ENCODE measurements around the gene ASCL5.

ASCL5 gene

DNA sequence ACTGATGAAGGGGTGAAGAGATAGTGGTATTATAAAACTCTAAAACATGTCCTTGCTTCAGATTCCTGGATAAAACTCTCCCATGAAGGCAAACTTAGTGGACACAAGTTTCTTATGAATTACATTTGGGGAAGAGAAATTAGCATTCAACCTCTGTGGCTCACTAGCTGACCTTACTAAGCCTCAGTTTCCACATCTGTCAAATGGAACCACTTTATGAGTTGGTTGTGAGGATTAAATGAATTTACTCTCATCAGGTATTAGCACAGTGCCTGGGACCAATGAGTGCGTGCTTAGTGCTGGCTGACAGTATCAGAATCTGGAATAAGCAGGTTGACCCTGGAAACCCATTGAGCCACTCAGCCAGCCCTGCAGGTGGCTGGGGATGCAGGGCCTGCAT lies 17.3 kb downstream of the ASCL5 start:
- DNase-seq = no peak

DNA sequence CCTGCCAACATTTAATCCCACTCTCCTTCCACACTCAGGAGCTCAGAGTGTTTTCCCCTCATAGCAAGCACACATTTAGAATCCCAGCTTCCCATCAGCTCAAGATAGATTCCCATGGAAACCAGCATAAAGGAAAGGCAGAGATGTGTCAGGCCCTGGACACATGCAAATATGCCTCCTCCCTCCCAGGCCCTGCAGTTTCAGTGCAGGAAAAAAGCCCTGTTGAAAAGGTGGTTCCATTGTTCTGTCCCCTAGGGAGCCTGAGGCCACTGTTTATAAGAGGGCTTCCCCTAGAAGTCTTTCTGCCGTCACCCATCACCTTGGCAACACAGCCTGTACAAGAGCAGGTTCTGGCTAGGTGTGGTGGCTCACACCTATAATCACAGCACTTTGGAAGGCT lies 18.4 kb downstream of the ASCL5 start:
- peak; percentile 76 for DNase-seq

DNA sequence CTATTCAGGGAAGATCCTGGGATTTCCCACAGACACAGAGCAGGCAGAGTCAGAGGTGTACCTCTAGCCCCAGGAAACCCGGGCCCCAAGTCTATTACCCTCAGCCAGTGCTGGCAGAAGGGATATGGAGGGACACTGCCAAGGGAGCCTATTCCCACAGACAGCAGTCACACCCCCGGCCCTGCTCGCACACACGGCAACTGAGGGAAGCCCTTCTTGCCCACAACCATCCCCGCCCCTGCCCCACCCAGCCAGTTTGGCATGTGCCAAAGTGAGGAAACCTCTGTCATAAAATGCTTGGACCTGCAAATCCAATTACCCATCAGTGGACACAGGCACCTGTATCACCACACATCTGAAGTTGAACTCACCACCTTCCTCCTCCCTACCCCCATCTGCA lies 21.3 kb downstream of the ASCL5 start:
- DNase-seq = no peak

DNA sequence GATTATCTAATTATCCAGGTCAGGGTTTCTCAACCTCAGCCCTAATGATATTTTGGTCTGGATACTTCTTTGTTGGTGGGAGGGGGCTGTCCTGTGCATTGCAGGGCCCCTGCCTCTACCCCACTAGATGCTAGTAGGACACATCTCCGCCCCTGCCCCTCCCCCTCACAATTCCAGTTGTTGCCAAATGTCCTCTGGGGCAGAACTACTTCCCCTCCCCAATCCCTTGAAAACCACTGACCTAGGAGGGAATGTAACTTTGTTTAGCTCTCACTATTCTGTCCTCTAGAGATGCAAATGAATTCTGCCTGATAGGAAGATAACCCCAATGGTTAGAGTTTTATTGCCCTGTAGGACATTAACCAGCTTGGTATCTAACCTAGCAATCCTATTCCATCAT lies 22.8 kb downstream of the ASCL5 start:
- DNase-seq = no peak

DNA sequence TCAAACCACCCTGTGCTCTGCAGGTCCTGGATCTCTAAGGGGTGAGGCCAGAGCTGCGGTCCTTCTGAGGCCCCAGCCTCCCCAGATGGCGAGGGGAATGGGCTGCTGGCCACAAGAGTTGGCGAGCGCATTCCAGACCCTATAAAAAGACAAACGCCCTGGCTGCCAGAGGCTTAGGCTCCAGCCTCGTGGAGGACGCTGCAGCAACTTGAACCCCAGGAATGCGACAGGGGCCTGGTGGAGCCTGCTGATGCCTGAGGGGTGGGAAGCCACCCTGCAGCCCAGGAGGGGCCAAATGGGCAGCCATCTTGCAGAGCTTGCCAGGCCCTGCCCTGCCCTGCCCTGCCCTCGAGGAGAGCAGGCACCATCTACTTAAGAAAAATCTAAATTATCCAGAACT lies 23.3 kb downstream of the ASCL5 start:
- DNase-seq = no peak

DNA sequence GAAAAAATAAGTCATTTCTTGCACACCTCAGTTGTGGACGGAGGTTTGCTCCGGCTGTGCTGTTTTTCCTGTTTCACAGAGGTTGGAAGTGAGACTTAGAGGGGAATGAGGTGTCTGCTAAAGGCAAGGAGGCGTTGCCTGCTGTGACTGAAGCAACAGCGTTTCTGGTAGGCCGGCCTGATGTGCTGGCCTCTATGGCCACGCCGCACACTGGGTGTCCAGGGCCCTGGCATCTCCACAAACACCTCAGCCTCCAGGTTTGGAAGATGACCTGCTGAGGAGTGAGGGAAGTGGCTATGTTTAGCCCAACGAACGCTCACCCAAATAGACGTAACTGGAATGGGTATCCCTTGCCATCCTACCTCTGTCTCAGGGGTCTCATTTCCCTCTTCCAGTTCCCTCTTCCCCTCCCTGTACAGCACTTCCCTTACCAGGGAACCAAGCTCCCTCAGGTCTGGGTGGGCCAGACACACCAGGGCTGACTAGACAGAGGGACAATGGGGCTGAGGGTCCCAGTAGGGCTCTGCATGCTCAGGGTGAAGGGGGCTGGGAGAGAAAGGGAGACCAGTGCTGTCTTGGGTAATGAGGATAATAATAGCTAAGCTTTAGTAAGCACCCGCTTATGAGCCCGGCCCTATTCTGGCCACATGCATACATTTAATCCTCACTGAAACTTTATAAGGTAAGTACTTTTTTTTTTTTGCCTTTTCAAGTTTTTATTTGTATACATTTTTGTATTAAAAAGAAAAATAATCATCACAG lies 26.6 kb downstream of the ASCL5 start:
- no peak for DNase-seq

DNA sequence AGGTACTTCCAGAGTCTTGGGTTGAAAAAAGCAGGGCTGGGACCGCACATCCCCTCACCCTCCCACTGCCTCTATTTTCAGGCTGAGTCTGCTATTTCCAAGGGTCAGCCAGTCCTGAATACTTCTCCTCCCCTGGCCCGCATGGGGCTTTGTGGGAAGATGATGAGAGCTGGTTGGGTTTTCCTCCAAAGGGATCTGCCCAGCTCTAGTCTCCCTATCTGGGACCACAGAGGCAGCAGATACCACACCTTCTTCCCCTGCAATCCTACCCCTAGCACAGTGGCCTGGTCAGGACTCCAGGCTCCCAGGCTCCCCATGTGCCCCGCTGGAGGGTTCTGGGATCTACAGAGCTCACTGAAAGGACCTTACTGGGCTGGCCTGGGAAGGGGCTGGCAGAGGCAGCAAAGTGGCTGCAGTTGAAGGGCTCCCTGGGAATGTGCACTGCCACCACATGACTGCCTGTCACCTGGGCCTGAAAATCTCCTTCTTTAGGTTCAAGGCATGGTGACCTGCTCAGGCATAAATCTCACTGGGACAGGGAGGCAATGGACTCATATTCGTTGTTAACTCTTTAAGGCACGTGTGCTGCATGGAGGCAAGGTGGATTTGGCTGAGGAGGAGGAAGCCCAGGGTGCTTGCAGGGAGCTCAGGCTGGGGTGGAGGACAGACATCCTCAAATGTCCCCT lies 27.8 kb downstream of the ASCL5 start:
- DNase-seq = no peak

DNA sequence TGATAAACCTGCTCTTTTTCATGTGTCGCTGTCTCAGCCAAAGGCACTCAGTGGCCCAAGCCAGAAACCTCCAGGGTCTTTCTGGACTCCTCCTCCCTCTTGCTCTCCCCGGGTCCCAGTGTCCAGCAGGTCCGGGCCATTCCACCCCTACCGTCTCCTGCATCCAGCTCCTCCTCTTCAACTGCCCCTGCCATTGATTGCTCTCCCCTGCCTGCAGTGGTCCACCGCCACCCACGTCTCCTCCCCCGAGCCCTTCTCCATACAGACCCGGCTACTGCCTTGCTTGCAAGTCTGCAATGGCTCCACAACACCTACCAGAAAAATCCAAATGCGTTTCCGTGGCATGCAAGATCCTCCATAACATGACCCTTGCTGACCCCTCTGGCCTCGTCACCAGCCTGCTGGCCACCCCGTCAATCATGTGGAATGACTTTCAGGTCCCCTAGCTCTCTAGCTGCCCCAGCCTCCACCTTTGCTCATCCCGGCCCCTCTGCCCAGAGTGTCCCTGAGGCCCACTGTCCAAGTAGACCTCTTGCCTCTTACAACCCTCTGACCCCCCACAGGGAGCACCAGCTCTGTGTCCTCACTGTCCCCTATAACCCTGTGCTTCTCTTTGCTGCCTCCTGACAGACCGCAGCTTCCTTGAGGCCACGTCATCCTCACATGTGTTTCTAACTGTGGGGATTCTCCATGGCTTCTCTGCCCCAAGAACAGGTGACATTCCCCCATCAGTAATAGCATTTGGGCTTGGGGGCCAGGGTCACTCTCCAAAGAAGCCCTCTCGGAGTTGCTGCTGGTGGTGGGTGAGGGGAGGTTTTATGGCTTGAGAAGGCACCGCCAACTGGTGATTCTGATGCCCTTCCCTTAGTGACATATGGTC lies 29.8 kb downstream of the ASCL5 start:
- DNase-seq = no peak

DNA sequence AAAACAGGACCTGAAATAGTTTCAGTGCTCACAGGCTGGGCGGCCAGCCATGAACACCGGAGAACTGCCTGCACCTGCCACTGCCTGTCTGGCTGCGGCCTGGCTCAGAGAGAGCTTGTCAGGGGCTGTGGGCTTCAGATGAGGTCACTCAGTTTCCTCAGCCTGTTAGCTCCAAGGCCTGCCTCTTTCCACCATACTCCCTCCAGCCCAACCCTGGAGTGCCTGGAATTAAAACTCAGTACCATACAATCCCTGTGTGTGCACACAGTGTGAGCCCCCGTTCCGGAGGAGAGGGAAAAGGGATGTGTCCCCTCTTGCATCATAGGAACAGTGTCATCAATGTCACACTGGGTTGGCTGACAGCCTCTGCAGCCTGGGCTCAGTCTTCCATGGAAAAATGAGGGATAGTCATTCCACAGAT lies 30.9 kb downstream of the ASCL5 start:
- DNase-seq = peak; percentile 31

DNA sequence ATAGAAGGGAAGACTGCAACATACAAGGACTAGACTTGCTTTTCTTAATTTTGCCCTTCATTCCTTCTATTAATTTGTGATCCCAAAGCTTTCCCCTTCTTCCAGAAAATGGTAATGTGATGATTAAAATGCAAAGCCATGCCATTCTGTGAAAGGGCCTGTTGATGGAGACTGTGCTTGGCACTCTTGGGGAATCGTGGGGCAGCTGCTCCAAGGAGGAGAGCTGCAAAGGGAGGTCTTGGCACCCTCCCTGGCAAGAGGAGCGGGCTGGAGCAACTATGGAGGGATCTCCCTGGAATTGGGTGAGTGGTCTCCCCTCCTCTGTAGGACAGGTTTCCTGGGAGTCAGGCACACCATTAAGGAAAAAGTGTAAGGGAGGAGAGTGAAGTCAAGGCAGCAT lies 31.4 kb downstream of the ASCL5 start:
- DNase-seq = no peak

DNA sequence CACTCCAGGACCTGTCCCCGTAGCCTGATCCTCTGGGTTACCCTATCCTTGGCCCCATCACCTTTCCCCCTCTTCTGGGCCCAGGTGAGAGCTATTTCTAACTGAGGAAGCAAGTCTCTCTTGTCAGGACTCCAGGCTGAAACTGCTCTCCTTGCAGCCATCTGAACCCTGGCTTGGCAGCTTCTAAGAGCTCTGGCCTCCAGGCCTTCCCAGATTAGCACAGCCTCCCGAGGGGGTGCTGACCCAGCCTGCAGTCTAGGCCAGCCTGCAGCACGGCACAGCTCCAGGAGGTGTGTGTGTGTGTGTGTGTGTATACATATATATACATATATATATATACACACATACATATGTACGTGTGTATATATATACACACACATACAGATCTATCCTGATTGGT lies 32.2 kb downstream of the ASCL5 start:
- no peak for DNase-seq

DNA sequence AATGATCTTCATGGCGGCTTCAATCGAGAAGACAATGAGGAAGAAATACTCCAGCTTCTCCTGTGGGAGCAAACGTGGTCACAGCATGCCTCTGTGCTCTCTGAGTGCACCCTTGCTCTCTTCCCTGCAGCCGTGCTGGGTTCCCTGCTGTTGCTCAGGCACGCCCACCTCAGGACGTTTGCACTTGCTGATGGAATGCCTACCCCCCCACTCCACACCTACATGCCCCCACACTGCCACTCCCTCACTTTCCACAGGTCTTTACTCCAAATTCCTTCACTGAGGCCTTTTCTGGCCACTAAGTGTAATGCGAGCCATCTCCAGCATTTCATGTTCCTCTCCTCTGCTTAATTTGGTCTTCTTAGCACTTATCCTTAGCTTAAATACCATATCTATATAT lies 33.0 kb downstream of the ASCL5 start:
- DNase-seq = no peak

DNA sequence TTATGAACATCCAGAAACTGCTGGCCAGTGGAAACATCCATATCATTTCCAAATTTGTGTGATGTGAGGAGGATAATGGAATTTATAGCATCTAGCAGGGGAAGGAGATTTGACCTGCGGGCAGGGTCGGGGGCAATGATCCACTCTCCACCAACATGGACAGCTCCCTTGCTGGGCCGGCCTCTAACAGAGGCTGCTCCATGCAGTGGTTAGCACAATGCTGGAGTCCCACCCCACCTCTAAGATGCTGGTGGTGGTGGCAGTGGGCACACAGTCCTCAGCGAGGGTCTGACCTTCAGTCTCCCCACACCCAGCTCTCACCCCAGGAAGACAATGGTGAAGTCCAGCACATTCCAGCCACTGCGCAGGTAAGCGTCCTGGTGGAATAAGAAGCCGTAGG lies 33.4 kb downstream of the ASCL5 start:
- no peak for DNase-seq

DNA sequence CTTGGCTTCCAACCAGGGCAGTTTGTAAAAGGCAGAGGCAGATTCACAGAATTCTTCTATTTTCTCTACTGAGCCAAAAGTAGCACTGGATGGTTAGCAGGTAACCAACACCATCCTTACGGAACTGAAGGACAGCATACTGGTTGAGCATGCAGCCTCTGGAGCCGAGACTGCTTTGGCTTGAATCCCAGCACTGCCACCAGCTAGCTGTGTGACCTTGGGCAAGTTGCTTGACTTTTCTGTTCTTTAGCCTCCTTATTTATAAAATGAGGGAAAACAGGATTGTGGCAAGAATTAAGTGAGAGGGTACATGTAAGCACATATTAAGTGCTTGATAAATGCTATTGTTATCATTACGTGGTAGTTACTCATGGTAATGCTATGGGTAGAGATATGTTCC lies 34.2 kb downstream of the ASCL5 start:
- no peak for DNase-seq

DNA sequence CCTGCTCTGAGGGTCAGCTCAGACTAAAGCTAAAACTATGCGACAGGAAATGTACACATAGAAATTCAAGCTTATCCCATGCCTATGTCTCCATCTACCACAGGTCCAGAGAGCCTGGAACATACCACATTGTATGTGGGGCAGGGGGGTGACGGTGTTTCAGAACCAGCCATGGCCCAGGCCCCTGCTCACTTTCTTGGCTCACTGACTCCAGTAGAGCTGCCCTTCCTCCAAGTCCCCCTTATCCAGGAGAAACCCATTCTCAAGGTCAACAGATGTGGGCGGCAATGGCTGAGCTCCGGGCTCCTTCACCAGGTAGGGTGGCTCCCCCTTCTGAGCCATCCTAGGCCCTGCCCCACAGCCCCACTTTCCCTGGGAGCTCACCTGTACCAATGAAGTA lies 35.7 kb downstream of the ASCL5 start:
- no peak for DNase-seq

DNA sequence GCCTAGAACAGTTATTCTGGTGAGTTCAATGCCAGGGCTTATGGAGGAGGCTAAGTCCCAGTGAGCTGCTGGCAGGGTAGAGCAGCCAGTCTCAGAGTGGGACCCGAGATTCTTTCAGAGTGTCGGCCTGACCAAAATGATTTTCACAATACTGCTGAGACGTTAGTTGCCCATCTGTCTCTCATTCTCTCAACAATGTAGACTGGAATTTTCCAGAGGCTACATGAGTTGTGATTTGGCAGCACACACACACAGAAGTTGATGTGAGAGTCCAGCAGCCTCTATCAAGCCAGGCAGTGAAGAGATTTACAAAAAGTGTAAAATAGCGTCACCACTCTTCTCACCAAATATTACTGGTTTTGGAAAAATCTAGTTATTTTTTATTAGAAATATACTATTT lies 36.4 kb downstream of the ASCL5 start:
- DNase-seq = no peak

DNA sequence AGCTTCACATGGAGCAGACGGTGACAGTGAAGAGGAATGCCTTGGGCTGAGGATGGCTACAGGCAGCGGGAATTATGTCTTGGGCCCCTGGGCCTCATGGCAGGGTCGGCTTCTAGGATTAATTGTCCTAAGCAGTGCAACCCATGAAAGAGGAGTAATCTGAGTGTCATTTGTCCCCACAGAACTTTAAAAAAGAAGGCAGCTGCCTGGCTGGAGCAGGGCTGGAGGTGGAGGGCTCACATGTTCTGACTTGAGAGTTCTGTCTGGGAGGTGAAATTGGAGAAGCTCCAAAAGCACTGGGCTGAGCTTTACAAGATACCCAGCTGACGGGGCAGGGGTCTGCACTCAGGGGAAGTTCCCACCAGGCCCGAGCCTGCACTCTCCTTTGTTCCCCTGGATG lies 37.4 kb downstream of the ASCL5 start:
- DNase-seq = no peak

DNA sequence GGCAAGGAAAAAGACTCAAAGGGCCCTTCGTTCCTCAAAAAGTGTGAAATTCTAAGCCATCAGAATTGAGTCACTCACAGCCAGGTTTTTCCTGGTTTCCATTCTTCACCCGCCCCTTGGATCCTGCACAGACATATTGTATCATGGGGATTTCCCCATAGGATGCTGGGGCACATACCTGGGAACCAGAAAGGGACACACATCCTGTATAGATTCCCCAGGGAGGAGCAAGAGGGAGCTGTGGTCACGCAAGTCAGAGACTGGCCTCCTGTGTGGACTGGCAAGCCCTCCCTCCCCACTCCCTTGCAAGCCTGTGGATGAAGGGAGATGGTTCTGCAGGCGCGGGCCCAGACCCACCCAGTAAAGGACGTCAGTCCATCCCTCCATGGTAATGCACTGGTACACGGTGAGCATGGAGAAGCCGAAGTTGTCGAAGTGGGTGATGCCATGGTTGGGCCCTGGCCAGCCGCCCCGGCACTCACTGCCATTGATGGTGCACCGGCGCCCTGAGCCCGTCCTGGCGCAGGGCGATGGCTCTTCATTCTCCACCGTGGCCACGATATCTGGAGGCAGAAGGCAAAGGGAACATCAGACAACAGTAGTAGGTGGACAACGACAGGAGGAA lies 38.0 kb downstream of the ASCL5 start:
- no peak for DNase-seq

DNA sequence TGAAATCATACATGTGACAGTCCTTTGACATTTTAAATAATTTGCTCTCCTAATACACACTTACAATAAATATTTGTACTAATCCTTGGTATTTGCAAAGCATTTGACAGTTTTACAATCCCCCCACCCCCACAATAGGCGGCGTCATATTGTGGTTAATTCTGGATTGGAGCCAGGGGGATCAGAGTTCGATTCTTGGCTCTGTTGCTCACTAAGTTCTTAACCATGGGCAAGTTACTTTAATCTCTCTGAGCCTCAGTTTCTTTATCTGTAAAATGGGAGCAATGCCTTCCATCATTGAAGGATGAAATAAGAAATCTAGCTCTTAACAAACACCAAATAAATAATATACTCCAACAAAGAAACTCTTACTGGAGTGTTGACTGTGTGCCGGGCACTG lies 38.6 kb downstream of the ASCL5 start:
- no peak for DNase-seq

DNA sequence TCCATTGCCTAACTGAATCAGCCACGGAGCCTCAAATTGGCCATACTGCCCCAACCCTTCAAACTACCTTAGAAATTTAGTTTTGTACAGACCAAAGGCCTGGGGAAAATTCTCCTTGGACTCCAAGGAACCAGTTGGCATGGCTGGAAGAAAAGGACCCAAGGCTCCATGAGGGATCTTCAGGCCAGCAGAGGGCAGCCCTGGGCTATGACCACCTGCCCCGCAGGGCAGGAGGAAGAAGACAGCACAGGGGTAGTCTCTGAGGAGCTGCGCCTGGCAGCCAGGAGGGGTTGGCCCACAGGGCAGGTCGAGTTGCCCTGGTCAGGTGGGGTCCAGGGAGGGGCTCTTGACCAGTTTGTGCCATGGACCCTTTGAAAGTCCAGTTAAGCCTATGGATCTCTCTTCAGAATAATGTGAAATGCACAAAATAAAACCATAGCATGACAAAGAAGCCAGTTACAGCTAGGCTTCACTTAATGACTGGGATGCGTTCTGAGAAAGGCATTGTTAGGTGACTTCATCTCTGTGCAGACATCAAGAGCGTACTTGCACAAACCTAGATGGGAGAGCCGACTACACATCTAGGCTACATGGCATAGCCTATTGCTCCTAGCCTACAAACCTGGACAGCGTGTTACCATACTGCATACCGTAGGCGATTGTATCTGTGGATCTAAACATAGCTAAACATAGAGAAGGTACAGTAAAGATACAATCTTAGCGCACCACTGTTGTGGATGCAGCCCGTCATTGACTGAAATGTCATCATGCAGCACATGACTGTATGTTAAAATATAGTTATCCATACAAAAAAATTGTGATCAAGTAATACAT lies 40.9 kb downstream of the ASCL5 start:
- peak; percentile 47 for DNase-seq

DNA sequence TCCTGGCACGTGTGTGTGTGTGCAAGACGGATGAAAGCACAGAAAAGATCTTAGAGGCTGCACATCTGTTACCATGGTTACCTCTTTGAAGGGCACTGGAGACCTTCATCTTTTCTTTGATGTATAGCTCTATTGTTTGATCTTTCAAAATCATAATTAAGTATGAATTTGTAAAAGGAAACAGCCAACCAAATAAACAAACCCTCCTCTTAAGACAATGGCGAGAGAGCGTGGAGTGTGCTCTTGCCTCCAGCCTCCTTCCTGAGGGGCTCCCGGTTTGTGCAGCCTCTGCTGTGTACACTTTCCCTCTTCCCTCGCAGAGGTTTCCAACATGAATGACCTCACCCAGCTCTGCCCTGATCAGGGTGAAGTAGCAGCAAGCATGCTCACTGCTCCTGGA lies 42.7 kb downstream of the ASCL5 start:
- peak; percentile 70 for DNase-seq

DNA sequence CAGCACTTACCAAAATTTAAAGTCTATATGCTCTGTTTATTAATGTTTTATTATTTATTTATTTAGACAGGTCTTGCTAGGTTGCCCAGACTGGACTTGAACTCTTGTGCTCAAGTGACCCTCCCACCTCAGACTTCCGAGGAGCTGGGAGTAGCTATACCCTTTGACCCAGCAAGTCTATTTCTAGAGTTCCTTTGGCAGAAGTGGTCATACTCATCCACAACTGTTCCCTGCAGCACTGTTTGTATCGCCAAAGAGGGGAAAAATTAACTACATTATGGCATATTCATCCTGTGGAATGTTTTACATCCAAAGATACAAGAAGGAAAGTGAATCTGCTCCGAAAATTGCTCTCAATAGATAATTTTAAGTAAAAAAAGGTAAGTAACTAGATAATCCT lies 43.2 kb downstream of the ASCL5 start:
- DNase-seq = no peak

All from NCI-H1092 treated with DMSO at 0.1 percent for 48 hours (cell line).